K562 (cell line): ENCODE measurements around the gene CNPY2. TPM values are rescaled to one million over a fixed set of nuclear protein-coding genes. Genes with fewer than 3 reads are reported as not detected.

Source experiments
- BHLHE40 ChIP-seq: IDR thresholded peaks from 2 replicates; pipeline ENCODE4 v1.6.1; 2011; ENCODE audit warnings: low read length, improper control_type of control experiment
- CBFB ChIP-seq: sonication (generic); formaldehyde crosslinking; IDR thresholded peaks from 2 replicates; pipeline ENCODE4 v1.4.0; 2020; ENCODE audit warnings: mild to moderate bottlenecking, missing genetic modification reagents
- ELF1 ChIP-seq: fragments of 200-800 bp; sonication (Bioruptor generic); IDR thresholded peaks from 2 replicates; pipeline ENCODE4 v1.6.1; 2016; ENCODE audit warnings: missing genetic modification characterization, missing compliant biosample characterization
- ESRRA ChIP-seq: fragments of 450-650 bp; IDR thresholded peaks from 2 replicates; pipeline ENCODE4 v1.6.1; 2014; ENCODE audit warnings: low read depth, mild to moderate bottlenecking, moderate library complexity, borderline replicate concordance
- NCOA1 ChIP-seq: fragments of 450-650 bp; IDR thresholded peaks from 2 replicates; pipeline ENCODE4 v1.6.1; 2016; ENCODE audit warnings: low read depth
- POU5F1 ChIP-seq: fragments of 150-350 bp; IDR thresholded peaks from 2 replicates; pipeline ENCODE4 v1.6.1; 2014; ENCODE audit warnings: borderline replicate concordance, low read length, low read depth, mild to moderate bottlenecking; ENCODE audit not compliant: partially characterized antibody
- TFE3 ChIP-seq: fragments of 450-650 bp; formaldehyde crosslinking; IDR thresholded peaks from 2 replicates; pipeline ENCODE4 v1.4.0; 2020; ENCODE audit warnings: mild to moderate bottlenecking, mixed read lengths
- VEZF1 ChIP-seq: fragments of 200-800 bp; sonication (Bioruptor generic); IDR thresholded peaks from 2 replicates; pipeline ENCODE4 v1.6.1; 2017; ENCODE audit warnings: missing genetic modification characterization, missing compliant biosample characterization
- ZBTB11 ChIP-seq, 3 experiments: fragments of 200-800 bp in 1 of 3; fragments of 250-450 bp in 1 of 3; fragments of 450-650 bp in 1 of 3; sonication (Bioruptor Pico) in 1 of 3; sonication (Bioruptor generic) in 1 of 3; formaldehyde crosslinking in 1 of 3; IDR thresholded peaks; 2 replicates each; pipeline versions ENCODE4 v1.6.1 to v1.8.0; 2016 to 2022; ENCODE audit warnings: mild to moderate bottlenecking in 2 of 3, missing genetic modification characterization in 2 of 3, missing compliant biosample characterization in 1 of 3, moderate library complexity in 1 of 3
- ZBTB2 ChIP-seq: fragments of 450-650 bp; IDR thresholded peaks from 2 replicates; pipeline ENCODE4 v1.6.1; 2016; ENCODE audit warnings: antibody characterized with exemption
- ZBTB33 ChIP-seq: sonication (generic); formaldehyde crosslinking; IDR thresholded peaks from 2 replicates; pipeline ENCODE4 v1.8.1; 2023; ENCODE audit warnings: mild to moderate bottlenecking, missing genetic modification reagents
- polyA plus RNA-seq, 8 experiments: library from polyadenylated mRNA; depleted of rRNA in 4 of 8; stranded (reverse) in 5 of 8; unstranded in 3 of 8; fragments of >200 nt; fragmentation: Nextera tagmentation in 2 of 8; fragmentation: Illumina TruSeq in 1 of 8; extraction: Ambion mirVana in 2 of 8; extraction: Trizol in 1 of 8; gene quantifications; 2 replicates each; pipeline versions ENCODE4 v1.2.1 to v1.2.3, GENCODE V29; 2011 to 2014; ENCODE audit warnings: inconsistent platforms in 1 of 8, missing spikeins in 1 of 8
- total RNA-seq, 7 experiments: library from RNA; depleted of rRNA in 6 of 7; stranded (reverse); fragments of >200 nt in 6 of 7; fragmentation: Illumina TruSeq in 2 of 7; extraction: Trizol in 2 of 7; gene quantifications; 2 replicates each; pipeline versions ENCODE4 v1.2.1 to v1.2.3, GENCODE V29; 2011 to 2021; ENCODE audit warnings: low replicate concordance in 1 of 7

The CNPY2 gene
- total and polyA plus RNA-seq, 9 of the 15 experiments (the other 6 are each of a cell fraction or from before 2014, with no cell fraction given) = 33.8 to 190 (median 138) TPM

- TF ChIP-seq ZBTB11 (CRISPR knock-in tag; IDR thresholded peaks at IDR 0.05) (0 out of 6 replicates have a peak, but pooled peaks of 1 of the 3 experiments have one; percentile 3), CBFB (CRISPR knock-in tag) (no peak), ZBTB33 (CRISPR knock-in tag) (peak; percentile 49; the same call in 1 of the 2 replicates), VEZF1 (peak; percentile 52; the same call in 1 of the 2 replicates), BHLHE40 (0 out of 2 replicates have a peak, but pooled peaks have one; percentile 14), NCOA1 (peak; percentile 40; the same call in 1 of the 2 replicates), ESRRA (peak; percentile 83), TFE3 (CRISPR knock-in tag) (peak; percentile 20; the same call in 1 of the 2 replicates), ELF1 (tag) (0 out of 2 replicates have a peak, but pooled peaks have one; percentile 34), POU5F1 (no peak), ZBTB2 (peak; percentile 10; the same call in 1 of the 2 replicates)
Measured at GRCh38 chr12:56267443-56268071, 48.2 kb downstream of the CNPY2 start (continued).
